ENCODE results near the gene SRGAP3.

Gene SRGAP3

GRCh38 chr3:8992199-8992598, 257.2 kb downstream of the SRGAP3 start:
- DNase-seq: no peak

GRCh38 chr3:8990266-8991215, 258.9 kb downstream of the SRGAP3 start:
- DNase-seq: no peak

- no peak for DNase-seq
These were observed 260.5 kb downstream of the SRGAP3 start for GRCh38 chr3:8988791-8989558.

GRCh38 chr3:8988384-8988655, 261.1 kb downstream of the SRGAP3 start:
- DNase-seq: no peak

DNA sequence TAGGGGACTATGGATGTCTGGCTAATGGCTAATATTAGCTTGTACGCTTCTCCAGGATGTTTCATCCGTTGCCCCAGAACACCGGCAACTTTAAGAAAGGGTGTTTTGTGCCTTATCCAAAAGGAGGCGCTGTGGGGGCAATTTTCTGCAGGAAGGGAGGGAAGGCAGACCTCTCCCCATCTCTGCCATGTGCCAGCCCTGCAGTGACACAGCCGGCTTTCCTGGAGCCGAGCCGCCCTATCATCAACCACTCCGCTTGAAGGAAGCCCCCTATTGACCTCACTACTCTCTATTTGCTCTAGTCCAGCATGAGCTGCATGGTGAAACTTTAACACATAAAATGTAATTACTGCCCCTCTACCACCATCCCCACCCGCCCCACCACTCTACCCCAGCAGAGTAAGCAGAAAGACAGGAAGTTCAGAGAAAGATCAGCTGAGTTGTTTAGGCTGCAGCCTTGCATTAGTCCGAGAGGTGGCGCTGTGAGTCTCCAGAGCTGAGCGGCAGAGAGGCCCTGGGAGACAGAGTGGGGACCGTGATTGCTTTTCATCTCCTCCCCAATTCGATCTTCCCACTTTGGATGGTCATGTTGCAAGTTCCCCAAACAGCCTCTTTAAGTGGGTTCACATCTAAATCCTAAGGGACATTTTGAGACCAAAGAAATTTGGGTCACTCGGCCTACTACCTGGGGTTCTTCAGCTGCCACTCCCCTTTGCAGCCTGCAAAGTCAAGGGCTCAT, 261.6 kb downstream of the SRGAP3 start:
- peak in 47 of 56 donors; percentile 8 to 77 (median 45) for DNase-seq

- no peak for DNase-seq
These were observed 262.2 kb downstream of the SRGAP3 start for GRCh38 chr3:8987226-8987625.

DNA sequence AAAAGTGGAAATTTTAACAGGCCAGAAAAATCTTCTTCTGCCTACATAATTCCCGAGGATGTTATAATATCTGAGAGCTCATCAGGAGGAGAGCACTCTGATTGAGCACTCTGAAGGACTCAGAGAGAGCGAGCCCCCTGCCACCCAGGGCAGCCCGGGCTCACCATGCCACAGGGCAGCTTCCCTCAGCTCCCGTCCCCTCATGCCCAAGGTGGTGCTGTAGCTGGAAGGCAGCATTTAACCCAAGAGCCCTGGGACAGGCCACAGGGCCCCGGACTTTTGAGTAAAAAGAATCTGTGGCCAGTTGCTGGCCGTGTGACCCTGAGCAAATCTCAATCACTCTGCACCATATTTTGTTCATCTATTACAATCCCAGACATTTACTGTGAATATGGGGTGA, 262.7 kb downstream of the SRGAP3 start:
- no peak for DNase-seq

DNA sequence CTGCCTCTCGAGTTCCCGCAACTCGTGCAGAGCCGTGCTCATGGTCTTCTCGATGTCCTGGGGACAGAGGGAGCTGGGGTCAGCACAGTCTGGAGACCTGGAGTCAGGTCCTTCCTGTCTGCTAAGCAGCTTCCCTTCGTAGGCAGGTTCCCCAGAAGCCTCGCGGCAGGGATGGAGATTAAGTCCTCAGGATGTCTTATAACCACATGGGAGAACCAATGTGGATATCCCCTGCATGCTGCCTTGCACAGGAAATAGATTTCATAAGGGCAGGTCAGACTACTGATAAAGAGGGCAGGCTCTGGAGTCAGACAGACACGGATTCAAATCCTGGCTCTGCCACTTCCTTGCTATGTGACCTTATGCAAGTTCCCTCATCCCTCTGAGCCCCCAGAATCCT, 263.6 kb downstream of the SRGAP3 start:
- no peak for DNase-seq

- DNase-seq: no peak
These were observed 264.0 kb downstream of the SRGAP3 start for GRCh38 chr3:8985411-8985831.

- DNase-seq: no peak
These were observed 264.9 kb downstream of the SRGAP3 start for GRCh38 chr3:8984526-8984925.

- no peak for DNase-seq
These were observed 265.4 kb downstream of the SRGAP3 start for GRCh38 chr3:8984081-8984480.

DNA sequence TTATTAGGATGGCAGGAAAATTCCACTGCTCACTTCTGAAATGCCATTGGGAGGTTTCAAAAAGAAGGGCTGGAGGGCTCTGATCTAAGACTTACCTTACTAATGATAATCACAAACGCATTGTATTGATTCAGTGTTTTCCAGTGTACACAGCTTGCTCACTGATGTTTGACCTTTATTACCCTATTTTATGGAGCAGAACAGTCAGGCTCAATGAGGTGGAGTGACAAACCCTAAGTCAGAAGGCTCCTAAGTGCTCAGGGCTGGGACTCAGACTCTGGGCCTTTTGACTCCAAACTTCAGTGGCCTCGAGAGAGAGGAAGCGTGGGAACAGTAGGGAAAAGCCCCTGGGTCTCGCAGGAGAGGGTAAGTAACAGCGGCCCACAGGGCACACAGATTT, 265.9 kb downstream of the SRGAP3 start:
- no peak for DNase-seq

- no peak for DNase-seq
These were observed 266.4 kb downstream of the SRGAP3 start for GRCh38 chr3:8983026-8983425.

GRCh38 chr3:8982509-8982908, 266.9 kb downstream of the SRGAP3 start:
- DNase-seq: peak in 9 of 56 donors; percentile 7 to 62 (median 13)

GRCh38 chr3:8981700-8982099, 267.7 kb downstream of the SRGAP3 start:
- DNase-seq: no peak

DNA sequence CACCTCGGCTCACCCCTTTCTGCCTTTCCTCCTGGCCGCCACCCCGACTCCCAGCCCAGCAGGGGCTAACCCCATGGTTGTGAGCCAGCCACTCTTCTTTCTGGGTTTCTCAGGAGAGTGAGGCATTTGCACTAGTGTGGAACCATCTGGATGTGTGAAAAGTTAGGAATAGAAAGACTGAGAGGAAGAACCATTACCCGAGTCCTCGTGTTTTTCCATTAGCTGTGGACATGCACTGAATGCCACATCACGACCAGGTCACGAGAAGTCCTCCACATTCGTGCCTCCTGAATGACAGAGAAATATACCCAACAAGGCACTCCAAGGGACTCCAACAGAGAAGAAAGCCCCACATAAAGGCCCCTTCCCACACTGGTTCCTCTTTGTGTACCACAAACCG, 268.1 kb downstream of the SRGAP3 start:
- no peak for DNase-seq

- peak in 1 of 56 donors; percentile 9 for DNase-seq
These were observed 268.6 kb downstream of the SRGAP3 start for GRCh38 chr3:8980756-8981257.

- no peak for DNase-seq
These were observed 270.2 kb downstream of the SRGAP3 start for GRCh38 chr3:8979262-8979661.

DNA sequence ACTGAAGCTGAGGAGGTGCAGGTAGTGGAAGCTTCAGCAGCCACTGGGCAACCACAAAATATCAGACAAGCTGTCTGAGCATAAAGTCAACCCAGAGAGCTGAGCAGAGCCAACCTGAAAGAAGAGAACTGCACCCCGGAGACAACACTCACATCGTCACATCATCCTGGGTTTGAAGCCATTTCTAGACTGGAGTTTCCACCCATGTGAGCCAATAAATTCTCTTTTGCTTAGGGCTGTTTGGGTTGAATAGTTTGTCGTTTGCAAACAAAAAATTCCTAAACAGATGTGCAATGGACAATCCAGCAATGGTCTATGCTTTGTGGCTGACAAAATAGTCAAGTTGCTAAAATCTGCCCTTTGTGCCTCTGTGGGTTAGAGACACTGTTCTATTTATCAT, 270.9 kb downstream of the SRGAP3 start:
- no peak for DNase-seq

- DNase-seq: no peak
These were observed 272.8 kb downstream of the SRGAP3 start for GRCh38 chr3:8976540-8977182.

Measured in amygdala (tissue), 56 donors.